Heart left ventricle (tissue), 13 donors: ENCODE data around the gene PLEKHA7.

Experiments used
- POLR2A ChIP-seq, 2 donors: fragments of 450-650 bp; IDR thresholded peaks; one replicate each; pipeline ENCODE4 v1.6.1; 2017; ENCODE audit warnings: antibody characterized with exemption in 2 of 2, mild to moderate bottlenecking in 2 of 2, moderate library complexity in 2 of 2
- TF ChIP-seq, protein P1 (sequence below), 12 donors: fragments of 200-600 bp; sonication (generic) in 4 of 12; IDR thresholded peaks; one replicate each; pipeline versions ENCODE4 v1.5.0 to v1.8.0; 2018 to 2022; ENCODE audit warnings: antibody characterized with exemption in 12 of 12, mild to moderate bottlenecking in 5 of 12
- donor health status: ischemic (EF 13 %, LVEDD 7.1; RV severe dilation, severe dysfunction).
- donor health status: DM: no; HTN: yes; CAD: no.
- donor health status: DM: no; HTN: no; CAD: no.
- donor health status: ischemic (EF 25% LVEDD 6.9; RV normal size, moderate dysfunction).
- donor health status: ischemic (EF 25% LVEDD 5.7; RV mildly dilated, moderate dysfunction).
- donor health status: ischemic (EF 35%, LVEDD 5.7; RV mildly dilated, moderate dysfunction).
- donor health status: nonischemic (EF 11% LVEDD 7.7; RV severe dilation, severe dysfunction).
- donor health status: DM: yes; HTN: yes; CAD: no.
- donor health status: PGD.
- donor health status: ischemic (EF 29% LVEDD 5.4; RV normal size, mild dysfunction).
- donor health status: nonischemic (EF 23%, LVEDD 6.1; RV moderate dilation, normal function).

GRCh38 chr11:16779436-16779835 lies 234.8 kb downstream of the PLEKHA7 start:
- TF ChIP-seq POLR2A (IDR thresholded peaks at IDR 0.05) = no peak
- TF ChIP-seq, protein P1, sequence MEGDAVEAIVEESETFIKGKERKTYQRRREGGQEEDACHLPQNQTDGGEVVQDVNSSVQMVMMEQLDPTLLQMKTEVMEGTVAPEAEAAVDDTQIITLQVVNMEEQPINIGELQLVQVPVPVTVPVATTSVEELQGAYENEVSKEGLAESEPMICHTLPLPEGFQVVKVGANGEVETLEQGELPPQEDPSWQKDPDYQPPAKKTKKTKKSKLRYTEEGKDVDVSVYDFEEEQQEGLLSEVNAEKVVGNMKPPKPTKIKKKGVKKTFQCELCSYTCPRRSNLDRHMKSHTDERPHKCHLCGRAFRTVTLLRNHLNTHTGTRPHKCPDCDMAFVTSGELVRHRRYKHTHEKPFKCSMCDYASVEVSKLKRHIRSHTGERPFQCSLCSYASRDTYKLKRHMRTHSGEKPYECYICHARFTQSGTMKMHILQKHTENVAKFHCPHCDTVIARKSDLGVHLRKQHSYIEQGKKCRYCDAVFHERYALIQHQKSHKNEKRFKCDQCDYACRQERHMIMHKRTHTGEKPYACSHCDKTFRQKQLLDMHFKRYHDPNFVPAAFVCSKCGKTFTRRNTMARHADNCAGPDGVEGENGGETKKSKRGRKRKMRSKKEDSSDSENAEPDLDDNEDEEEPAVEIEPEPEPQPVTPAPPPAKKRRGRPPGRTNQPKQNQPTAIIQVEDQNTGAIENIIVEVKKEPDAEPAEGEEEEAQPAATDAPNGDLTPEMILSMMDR (IDR thresholded peaks at IDR 0.05) = no peak
